ENCODE data around the gene COL4A1.
A peak's percentile ranks its signal among the peaks of the same experiment; 100 is the strongest.

Gene COL4A1

GRCh38 chr13:110113284-110113764, 193.6 kb downstream of the COL4A1 start:
- DNase-seq: no peak
- TF ChIP-seq GATA1 (IDR thresholded peaks at IDR 0.05; ENCODE audit: low read depth, low read length): no peak
- no peak for TF ChIP-seq POLR2A (IDR thresholded peaks at IDR 0.05; ENCODE audit: low read length)

GRCh38 chr13:110112379-110112778, 194.6 kb downstream of the COL4A1 start:
- peak; percentile 6 to 35 for DNase-seq

GRCh38 chr13:110110783-110111182, 196.2 kb downstream of the COL4A1 start:
- no peak for DNase-seq

GRCh38 chr13:110109910-110110309, 197.0 kb downstream of the COL4A1 start:
- no peak for DNase-seq
- no peak for TF ChIP-seq POLR2A (IDR thresholded peaks at IDR 0.05; ENCODE audit: low read length)
- TF ChIP-seq GATA1 (IDR thresholded peaks at IDR 0.05; ENCODE audit: low read depth, low read length): no peak

More at GRCh38 chr13:110110783-110111182, 196.2 kb downstream of the COL4A1 start:
- no peak for TF ChIP-seq POLR2A (IDR thresholded peaks at IDR 0.05; ENCODE audit: low read length)
- no peak for TF ChIP-seq GATA1 (IDR thresholded peaks at IDR 0.05; ENCODE audit: low read depth, low read length)

GRCh38 chr13:110109140-110109783, 197.7 kb downstream of the COL4A1 start:
- no peak for TF ChIP-seq POLR2A (IDR thresholded peaks at IDR 0.05; ENCODE audit: low read length)

GRCh38 chr13:110108348-110109139, 198.4 kb downstream of the COL4A1 start:
- TF ChIP-seq POLR2A (IDR thresholded peaks at IDR 0.05; ENCODE audit: low read length) (no peak), GATA1 (IDR thresholded peaks at IDR 0.05; ENCODE audit: low read depth, low read length) (no peak)
- DNase-seq: peak in 1 of 2 experiments; percentile 6

More at GRCh38 chr13:110109140-110109783, 197.7 kb downstream of the COL4A1 start:
- DNase-seq: no peak

- no peak for DNase-seq
- TF ChIP-seq GATA1 (IDR thresholded peaks at IDR 0.05; ENCODE audit: low read depth, low read length): no peak
- TF ChIP-seq POLR2A (IDR thresholded peaks at IDR 0.05; ENCODE audit: low read length): no peak
Measured at GRCh38 chr13:110107568-110108347, 199.2 kb downstream of the COL4A1 start.

GRCh38 chr13:110106726-110107125, 200.2 kb downstream of the COL4A1 start:
- no peak for TF ChIP-seq POLR2A (IDR thresholded peaks at IDR 0.05; ENCODE audit: low read length)
- TF ChIP-seq GATA1 (IDR thresholded peaks at IDR 0.05; ENCODE audit: low read depth, low read length): no peak

GRCh38 chr13:110105136-110105535, 201.8 kb downstream of the COL4A1 start:
- no peak for TF ChIP-seq POLR2A (IDR thresholded peaks at IDR 0.05; ENCODE audit: low read length)
- TF ChIP-seq GATA1 (IDR thresholded peaks at IDR 0.05; ENCODE audit: low read depth, low read length): no peak
- DNase-seq: no peak

More at GRCh38 chr13:110106726-110107125, 200.2 kb downstream of the COL4A1 start:
- DNase-seq: no peak

- no peak for TF ChIP-seq POLR2A (IDR thresholded peaks at IDR 0.05; ENCODE audit: low read length)
- TF ChIP-seq GATA1 (IDR thresholded peaks at IDR 0.05; ENCODE audit: low read depth, low read length): no peak
- DNase-seq: no peak
Measured at GRCh38 chr13:110103534-110103933, 203.4 kb downstream of the COL4A1 start.

- no peak for DNase-seq
- no peak for TF ChIP-seq GATA1 (IDR thresholded peaks at IDR 0.05; ENCODE audit: low read depth, low read length)
- no peak for TF ChIP-seq POLR2A (IDR thresholded peaks at IDR 0.05; ENCODE audit: low read length)
Measured at GRCh38 chr13:110103026-110103425, 203.9 kb downstream of the COL4A1 start.

GRCh38 chr13:110102053-110102452, 204.9 kb downstream of the COL4A1 start:
- DNase-seq: no peak
- TF ChIP-seq GATA1 (IDR thresholded peaks at IDR 0.05; ENCODE audit: low read depth, low read length) (no peak), POLR2A (IDR thresholded peaks at IDR 0.05; ENCODE audit: low read length) (no peak)

GRCh38 chr13:110099922-110100321, 207.0 kb downstream of the COL4A1 start:
- DNase-seq: no peak
- TF ChIP-seq GATA1 (IDR thresholded peaks at IDR 0.05; ENCODE audit: low read depth, low read length): no peak
- TF ChIP-seq POLR2A (IDR thresholded peaks at IDR 0.05; ENCODE audit: low read length): no peak
